ENCODE results near the gene MPPE1.
"Not testable (repeated sequence)": the region's sequence is repeated elsewhere in the genome, so short reads cannot be mapped to it uniquely, and the experiment has no call there.

MPPE1 gene

GRCh38 chr18:11901826-11902438, 6.2 kb downstream of the MPPE1 start:
- TF ChIP-seq CTCF (IDR thresholded peaks at IDR 0.05; ENCODE audit: extremely low read depth, missing control alignments): no peak
- no peak for DNase-seq (ENCODE audit: low spot score)

GRCh38 chr18:11899063-11899462, 9.1 kb downstream of the MPPE1 start:
- DNase-seq (ENCODE audit: low spot score): no peak
- TF ChIP-seq CTCF (IDR thresholded peaks at IDR 0.05; ENCODE audit: extremely low read depth, missing control alignments): no peak

- no peak for DNase-seq (ENCODE audit: low spot score)
- no peak for TF ChIP-seq CTCF (IDR thresholded peaks at IDR 0.05; ENCODE audit: extremely low read depth, missing control alignments)
Measured at GRCh38 chr18:11897781-11898180, 10.3 kb downstream of the MPPE1 start.

GRCh38 chr18:11892438-11892837, 15.7 kb downstream of the MPPE1 start:
- DNase-seq (ENCODE audit: low spot score): not testable (repeated sequence)

- no peak for TF ChIP-seq CTCF (IDR thresholded peaks at IDR 0.05; ENCODE audit: extremely low read depth, missing control alignments)
- DNase-seq (ENCODE audit: low spot score): no peak
Measured at GRCh38 chr18:11891737-11892136, 16.4 kb downstream of the MPPE1 start.

- no peak for DNase-seq (ENCODE audit: low spot score)
- TF ChIP-seq CTCF (IDR thresholded peaks at IDR 0.05; ENCODE audit: extremely low read depth, missing control alignments): no peak
Measured at GRCh38 chr18:11889284-11889683, 18.8 kb downstream of the MPPE1 start.

- no peak for TF ChIP-seq CTCF (IDR thresholded peaks at IDR 0.05; ENCODE audit: extremely low read depth, missing control alignments)
- DNase-seq (ENCODE audit: low spot score): no peak
Measured at GRCh38 chr18:11888726-11889125, 19.4 kb downstream of the MPPE1 start.

All from GM20000 (cell line).